HG02943 (cell line): ENCODE data around the gene TMEM222.
"Not testable (repeated sequence)": the region's sequence is repeated elsewhere in the genome, so short reads cannot be mapped to it uniquely, and the experiment has no call there.

Experiments
- ATAC-seq: cut with Tn5 transposase; IDR thresholded peaks from one replicate; pipeline ENCODE4 v1.9.1; 2021; ENCODE audit warnings: mild to moderate bottlenecking, low read depth, moderate library complexity; ENCODE audit not compliant: unreplicated experiment

The TMEM222 gene

GRCh38 chr1:27372808-27373690, 51.1 kb downstream of the TMEM222 start:
- no peak for ATAC-seq

- ATAC-seq = no peak
Observed at GRCh38 chr1:27374362-27375086, 52.6 kb downstream of the TMEM222 start, which contains the start of gene FCN3. Gene FCN3, minus strand, starts transcription at chr1:27374824. Its CDS starts 6 bp downstream, at chr1:27374818.

GRCh38 chr1:27377760-27378495, 56.0 kb downstream of the TMEM222 start:
- ATAC-seq = no peak

- no peak for ATAC-seq
Observed at GRCh38 chr1:27379564-27380122, 57.7 kb downstream of the TMEM222 start.

- ATAC-seq = no peak
Observed at GRCh38 chr1:27380224-27380623, 58.3 kb downstream of the TMEM222 start.

GRCh38 chr1:27380766-27381733, 59.1 kb downstream of the TMEM222 start:
- ATAC-seq = no peak

- ATAC-seq = no peak
Observed at GRCh38 chr1:27381969-27382762, 60.2 kb downstream of the TMEM222 start.

GRCh38 chr1:27383039-27383605, 61.2 kb downstream of the TMEM222 start, which contains the start of gene CD164L2:
Gene CD164L2, minus strand, starts transcription at chr1:27383333. Its CDS starts 94 bp downstream, at chr1:27383239.
- no peak for ATAC-seq

GRCh38 chr1:27383661-27384060, 61.7 kb downstream of the TMEM222 start:
- no peak for ATAC-seq

GRCh38 chr1:27384797-27385196, 62.8 kb downstream of the TMEM222 start:
- ATAC-seq = not testable (repeated sequence)
